Stimulated activated CD4-positive, alpha-beta T cell treated with anti-CD3 and anti-CD28 coated beads, TNF-alpha, amount 100 ng/mL, for 1 hour (primary cell): ENCODE data around the gene SEMA4D.
"Not testable (repeated sequence)": the region's sequence is repeated elsewhere in the genome, so short reads cannot be mapped to it uniquely, and the experiment has no call there.

Source experiments
- DNase-seq, 3 donors: peaks; one replicate each; pipeline ENCODE4 v3.0.0-alpha.2; 2020; ENCODE audit warnings: low read depth in 3 of 3, low spot score in 1 of 3

The SEMA4D gene

DNA sequence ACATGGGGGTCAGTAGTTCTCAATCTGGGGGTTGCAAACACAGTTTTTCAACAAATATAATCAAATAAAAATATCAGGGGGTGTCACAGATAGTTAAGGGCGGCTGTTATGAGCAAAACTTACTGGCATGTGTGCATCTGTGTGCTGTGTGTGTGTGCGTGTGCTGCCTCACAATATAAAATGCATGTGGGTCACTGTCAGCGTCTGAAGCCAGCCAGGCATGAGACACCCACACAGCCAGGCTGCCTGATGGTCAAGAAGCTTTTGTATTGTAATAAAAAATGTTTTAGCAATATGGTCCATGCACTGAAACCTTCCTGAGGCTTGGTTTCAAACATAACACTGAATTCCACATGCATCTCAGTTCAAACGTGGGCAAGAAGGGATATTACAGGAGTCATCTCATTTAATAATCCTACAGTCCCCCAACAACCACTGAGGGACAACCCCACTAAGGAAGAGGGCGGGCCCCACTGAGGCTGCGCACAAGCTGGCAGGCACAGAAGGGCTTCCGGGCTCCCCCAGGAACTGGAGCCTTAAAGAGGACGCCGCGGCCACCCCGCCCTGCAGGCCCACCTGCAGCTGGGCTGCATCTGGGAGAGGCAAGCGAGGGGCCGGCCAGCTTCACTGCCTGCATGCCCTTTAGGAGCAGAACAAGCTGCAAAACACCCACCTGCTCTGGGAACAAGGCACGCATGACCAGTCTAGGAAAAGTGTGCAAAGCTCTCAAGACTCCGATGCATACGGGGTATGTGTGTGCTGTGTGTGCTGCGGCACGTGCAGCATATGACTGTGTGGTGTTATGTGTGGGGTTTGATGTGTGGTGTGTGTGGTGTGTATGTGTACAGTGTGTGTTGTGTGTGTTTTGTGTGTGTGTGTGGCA, 14.1 kb downstream of the SEMA4D start:
- peak in 1 of 3 donors; percentile 41 for DNase-seq

DNA sequence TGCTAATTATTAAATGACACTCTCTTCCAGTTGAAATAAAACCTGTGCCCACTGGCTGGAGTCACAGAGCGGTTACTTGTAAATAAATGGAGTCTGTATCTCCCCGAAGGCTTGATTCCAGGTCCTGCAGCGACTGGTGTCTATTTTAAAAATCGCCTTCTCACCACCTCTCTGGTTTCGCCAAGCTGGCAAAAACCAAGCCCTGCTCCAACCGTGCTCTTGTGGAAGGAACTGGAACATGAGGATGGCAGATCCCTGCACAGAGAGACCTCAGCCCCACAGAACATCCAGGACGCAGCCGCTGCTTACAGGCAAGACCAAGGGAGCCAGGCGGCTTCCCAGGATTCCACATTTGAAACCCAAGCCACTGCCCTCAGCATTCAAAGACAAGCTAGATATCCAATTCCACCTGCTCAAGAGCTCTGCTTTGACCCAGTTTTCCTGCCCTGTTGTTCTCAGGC, 15.0 kb downstream of the SEMA4D start:
- DNase-seq: no peak

DNA sequence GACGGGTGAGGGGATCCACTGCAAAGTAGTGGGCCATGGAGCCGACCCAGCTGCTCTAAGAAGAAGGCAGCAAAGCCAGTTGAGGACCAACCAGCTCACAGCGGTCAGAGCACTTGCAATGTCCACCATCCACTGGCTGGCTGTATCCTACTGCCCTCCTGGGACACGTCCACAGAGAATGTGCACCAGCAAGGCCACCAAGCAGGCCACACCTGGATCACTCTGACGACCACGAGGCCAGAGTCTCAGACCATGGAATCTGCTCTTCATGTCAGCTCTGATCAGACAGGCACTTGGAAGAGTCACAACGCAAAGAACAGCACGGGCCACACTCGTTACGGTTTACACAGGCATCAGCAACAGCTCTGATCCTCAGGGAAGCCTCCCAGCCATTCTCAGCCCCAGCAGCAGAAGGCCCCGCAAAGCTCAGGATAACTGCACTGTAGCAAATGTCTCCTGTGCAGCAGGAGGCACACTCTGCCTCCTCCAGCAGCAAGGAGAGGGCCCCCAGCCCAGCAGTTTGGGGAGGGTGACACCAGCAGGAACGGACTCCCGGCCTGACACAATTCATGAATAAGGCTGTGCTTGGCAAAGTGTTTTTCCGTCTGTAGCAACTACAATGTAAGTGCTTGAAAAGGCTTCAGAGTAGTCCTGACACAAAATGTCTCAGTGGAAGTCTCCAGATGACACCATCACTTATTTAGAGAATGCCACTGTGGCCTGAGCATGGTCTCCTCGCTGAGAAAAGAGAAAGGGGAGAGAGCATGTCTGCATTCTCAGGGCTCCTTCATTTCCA, 15.7 kb downstream of the SEMA4D start:
- DNase-seq: no peak

DNA sequence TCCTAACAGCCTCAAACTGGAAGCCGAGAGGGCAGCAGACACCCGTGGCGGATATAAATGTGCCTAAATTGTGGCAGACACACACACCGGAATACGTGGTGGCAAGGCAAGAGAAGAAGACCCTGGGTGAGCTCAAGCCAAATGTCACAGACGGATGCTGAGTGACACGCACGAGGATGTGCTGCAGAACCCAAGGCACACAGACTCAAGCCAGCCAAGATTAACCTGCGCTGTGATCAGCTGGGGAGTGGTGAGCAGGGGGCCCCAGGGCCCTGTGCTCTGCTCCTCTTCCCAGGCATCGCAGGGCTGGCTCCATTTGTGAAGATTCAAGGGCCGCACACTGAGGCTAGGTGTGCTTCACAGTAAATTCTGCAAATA, 16.4 kb downstream of the SEMA4D start:
- DNase-seq: no peak

DNA sequence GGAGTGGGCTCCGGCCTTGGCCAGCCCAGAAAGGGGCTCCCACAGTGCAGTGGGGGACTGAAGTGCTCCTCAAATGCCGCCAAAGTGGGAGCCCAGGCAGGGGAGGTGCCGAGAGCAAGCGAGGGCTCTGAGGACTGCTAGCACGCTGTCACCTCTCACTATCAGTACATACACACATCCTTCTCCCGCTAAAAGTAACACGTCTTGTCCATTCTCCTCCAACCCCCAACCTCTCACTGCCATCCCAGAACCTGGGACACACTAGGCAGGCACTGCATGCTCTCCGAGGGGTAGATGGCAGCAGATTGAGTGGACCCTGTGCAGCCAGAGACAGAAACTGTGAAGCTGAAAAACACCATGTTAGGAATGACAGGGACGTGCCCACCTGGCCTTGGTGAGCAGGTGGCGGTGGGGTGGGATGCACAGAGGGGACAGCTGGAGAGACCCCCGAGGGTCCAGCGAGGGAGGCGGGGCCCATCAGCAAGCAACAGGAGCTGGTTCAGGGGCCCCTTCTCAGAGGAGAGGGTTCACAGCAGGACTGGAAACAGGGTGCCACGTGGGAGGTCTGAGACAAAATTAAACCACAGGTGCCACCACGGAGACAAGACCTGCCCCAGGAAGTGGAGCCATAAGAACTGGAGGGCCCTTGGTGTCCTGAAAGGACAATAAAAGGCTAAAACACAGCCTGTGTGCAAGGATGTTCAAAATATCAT, 16.9 kb downstream of the SEMA4D start:
- DNase-seq: no peak

DNA sequence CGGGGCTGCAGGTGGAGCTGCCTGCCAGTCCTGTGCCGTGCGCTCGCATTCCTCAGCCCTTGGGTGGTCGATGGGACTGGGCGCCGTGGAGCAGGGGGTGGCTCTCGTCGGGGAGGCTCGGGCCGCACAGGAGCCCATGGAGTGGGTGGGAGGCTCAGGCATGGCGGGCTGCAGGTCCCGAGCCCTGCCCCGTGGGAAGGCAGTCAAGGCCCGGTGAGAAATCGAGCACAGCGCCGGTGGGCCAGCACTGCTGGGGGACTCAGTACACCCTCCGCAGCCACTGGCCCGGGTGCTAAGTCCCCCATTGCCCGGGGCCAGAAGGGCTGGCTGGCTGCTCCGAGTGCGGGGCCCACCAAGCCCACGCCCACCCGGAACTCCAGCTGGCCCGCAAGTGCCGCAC, 17.5 kb downstream of the SEMA4D start:
- DNase-seq: not testable (repeated sequence)

DNA sequence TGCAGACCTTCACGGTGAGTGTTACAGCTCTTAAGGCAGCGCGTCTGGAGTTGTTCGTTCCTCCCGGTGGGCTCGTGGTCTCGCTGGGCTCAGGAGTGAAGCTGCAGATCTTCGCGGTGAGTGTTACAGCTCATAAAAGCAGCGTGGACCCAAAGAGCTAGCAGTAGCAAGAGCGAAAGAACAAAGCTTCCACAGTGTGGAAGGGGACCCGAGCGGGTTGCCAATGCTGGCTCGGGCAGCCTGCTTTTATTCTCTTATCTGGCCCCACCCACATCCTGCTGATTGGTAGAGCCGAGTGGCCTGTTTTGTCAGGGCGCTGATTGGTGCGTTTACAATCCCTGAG, 18.3 kb downstream of the SEMA4D start:
- DNase-seq: not testable (repeated sequence)

DNA sequence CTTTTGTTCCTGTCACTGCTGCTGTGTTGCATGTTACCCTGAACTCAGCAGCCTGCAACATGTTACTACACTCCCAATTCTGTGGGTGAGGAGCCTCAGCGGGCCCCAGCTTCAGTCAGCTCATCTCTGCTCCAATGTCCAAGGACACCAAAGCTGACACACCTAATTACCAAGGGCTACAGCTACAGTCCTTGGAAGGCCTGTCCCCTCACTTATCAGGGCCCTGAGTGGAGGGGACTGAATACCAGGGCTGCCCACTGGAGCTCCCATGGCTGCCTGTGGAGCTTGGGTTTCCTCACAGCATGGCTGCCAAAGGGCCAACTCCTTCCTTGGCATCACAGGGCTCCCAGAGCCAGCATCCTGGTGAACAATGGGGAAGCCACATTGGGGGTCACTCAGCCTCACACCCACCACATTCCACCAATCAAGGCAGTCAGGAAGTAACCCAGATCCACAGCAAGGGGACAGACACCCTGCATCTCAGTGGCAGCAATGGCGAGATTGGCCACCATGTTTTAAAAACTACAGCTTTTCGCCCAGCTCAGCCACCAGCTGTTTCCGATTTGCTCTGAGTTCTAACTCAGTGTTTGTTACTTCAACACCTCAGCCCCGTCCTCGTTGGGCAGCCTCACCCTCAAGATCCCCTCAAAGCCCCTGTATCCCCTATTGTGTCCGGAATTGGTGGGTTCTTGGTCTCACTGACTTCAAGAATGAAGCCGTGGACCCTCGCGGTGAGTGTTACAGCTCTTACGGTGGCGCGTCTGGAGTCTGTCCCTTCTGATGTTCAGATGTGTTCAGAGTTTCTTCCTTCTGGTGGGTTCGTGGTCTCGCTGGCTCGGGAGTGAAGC, 18.9 kb downstream of the SEMA4D start:
- DNase-seq: no peak

DNA sequence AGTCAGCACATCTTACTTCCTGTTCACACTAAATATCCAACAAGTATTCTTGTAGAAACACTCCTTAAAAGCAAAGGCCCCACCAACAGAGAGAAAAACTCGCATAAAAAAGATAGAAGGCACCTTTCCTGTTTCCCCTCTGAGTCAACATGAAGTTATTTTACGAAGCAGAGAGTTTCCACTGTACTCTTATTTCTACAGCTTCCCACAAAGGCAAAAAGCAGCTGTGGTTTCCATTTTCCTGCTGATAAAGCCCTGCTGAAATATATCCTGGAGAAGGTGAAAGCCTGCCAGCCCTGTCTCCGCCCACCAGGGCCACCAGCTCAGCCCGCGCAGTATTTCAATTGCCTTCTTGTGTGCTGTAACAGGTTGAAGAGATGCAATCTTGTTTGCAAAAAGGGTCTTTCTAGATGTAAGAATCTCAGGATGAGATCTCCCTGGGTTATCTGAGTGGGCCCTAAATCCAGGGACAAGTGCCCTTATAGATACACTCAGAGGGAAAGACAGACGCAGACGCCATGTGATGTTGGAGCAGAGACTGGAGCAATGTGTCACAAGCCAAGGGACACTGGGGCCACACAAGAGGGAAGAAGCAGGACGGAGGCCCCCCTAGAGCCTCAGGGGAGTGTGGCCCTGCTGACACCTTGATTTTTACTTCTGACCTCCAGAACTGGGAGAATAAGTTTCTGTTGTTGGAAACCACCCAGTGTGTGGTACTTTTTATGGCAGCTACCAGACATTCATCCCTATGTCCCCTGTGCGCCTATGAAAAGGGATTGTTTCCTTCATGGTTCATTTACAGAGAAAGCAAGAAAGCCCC, 19.9 kb downstream of the SEMA4D start:
- peak in 1 of 3 donors; percentile 50 for DNase-seq

DNA sequence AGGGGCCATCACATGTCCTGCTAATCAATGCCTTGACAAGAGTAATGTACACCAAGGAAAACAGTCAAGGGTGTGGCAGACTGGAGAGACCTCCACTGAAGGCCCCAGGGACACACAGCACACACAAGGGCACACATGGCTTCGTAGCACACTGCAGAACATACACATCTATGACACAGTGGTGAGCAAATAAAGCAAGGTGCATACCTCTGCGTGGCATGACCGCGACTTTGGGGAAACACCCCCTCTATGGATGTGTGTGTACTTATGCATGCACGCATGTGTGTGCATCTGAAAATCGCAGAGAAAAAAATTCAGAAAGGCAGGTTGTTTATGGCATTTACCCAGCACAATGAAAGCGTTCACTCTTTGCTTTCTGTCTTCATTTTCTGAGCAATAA, 20.5 kb downstream of the SEMA4D start:
- DNase-seq: no peak

DNA sequence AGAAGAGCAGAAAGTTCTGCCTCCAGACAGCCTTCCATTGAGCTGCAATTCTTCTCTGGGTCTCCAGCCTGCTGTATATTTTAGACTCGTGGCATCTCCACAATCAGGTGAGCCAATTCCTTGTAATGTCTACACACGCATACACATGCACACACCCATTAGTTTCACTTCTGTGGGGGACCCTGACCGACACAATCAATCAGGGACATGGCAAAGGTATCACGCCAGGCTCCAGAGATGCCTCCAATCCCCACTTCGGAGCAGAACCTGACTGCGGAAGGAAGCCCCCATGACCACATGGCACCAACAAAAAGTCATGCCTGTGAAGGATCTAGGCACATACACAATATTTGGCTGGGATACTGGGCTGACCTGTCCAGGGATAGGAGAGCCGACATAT, 21.4 kb downstream of the SEMA4D start:
- no peak for DNase-seq

DNA sequence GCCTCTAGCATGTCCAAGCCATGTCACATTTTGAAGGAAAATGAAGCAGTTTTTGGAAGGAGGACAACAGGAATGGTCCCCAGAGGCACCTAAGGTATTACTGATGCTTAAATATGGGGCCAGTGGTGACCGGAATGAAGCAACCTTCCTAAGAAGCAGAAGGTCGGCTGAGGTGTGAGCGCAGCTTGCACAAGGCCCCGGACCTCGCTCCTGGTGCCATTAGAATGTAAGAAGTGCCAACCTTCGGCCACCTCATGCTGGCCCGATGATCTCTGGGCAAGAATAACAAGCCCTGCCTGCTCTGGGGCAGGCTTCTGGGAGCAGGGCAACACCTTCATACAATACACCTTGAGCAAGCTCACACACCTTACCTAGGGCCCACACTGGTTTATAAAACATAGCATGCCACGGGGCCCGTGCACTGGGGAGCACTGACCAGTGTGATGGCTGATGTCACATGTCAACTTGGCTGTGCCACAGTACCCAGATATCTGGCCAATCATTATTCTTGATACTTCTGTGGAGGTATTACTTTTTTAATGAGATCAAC, 21.9 kb downstream of the SEMA4D start:
- no peak for DNase-seq

DNA sequence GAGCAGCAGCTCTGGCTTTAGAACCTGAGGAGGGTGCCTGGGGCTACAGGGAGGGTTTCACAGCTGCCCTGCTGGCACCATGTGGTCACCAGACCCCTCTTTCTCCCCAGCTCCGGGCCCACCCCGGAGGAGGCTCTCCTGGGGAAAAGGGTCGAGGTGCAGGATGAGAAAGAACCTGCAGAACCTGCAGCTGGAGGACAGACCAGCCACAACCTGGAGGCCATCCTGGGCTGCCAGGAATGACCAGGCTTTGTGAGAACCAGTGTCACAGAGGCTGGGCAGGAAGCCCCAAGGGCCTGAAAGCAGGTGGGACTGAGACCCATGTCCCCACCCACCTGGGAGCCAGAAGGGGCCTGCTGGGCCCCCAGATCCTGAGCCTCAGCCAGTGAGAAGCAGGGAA, 23.0 kb downstream of the SEMA4D start:
- no peak for DNase-seq

DNA sequence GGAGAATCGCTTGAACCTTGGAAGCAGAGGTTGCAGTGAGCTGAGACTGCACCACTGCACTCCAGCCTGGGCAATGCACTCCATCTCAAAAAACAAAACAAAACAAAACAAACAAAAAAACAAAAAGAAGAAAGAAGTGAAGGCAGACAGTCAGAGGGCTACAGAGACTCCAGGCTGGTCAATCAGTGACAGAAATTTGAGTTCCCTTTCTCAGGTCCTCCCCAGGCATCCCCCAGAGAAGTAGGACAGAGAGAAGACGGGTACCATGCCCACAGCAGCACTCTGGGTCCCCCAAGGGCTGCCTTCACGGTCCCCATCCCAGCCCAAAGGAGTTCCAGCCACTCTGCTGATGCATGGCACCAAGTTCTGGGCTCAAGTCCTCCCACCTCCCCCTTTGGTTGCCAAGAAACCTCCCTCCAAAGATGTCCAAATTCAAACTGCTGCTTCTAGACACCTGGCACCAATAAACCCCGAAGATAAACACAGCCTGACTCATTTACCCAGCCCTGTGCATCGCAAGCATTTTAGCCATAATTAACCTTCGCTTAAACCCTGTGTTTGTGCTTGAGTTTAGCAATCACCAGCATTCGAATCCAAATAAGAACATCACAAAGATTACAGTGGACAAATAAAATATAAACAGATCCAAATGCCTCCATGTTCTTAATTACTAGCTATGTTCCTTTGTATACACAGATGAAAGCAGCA, 24.0 kb downstream of the SEMA4D start:
- no peak for DNase-seq

DNA sequence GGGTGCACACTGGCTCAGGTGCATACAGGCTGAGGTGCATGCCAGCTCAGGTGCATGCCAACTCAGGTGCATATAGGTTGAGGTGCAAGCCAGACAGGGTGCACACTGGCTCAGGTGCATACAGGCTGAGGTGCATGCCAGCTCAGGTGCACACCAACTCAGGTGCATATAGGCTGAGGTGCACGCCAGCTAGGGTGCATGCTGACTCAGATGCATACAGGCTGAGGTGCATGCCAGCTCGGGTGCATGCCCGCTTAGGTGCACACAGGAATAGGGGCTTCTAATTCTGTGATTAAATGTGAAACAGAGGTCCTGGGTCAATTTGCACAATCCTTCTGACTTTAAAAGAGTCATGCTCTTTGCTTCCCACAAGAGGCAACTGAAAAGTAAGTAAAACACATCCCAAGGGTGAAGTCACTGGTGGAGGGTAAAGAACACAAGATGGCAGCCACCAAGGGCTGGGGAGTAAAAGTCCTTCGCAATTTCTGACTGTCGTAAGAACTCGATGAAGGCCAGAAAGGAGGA, 26.1 kb downstream of the SEMA4D start:
- DNase-seq: not testable (repeated sequence)

DNA sequence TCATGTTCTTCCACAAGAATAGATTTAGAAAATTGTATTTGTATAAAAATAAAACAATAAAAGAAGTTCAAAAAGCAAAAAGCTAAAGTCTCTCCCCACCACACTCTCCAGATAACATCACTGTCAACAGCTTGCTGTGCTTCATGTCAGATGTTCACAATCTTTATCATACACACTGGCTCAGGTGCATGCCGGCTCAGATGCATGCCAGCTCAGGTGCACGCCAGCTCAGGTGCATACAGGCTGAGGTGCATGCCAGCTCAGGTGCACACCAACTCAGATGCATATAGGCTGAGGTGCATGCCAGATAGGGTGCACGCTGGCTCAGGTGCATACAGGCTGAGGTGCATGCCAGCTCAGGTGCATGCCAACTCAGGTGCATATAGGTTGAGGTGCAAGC, 26.5 kb downstream of the SEMA4D start:
- no peak for DNase-seq

DNA sequence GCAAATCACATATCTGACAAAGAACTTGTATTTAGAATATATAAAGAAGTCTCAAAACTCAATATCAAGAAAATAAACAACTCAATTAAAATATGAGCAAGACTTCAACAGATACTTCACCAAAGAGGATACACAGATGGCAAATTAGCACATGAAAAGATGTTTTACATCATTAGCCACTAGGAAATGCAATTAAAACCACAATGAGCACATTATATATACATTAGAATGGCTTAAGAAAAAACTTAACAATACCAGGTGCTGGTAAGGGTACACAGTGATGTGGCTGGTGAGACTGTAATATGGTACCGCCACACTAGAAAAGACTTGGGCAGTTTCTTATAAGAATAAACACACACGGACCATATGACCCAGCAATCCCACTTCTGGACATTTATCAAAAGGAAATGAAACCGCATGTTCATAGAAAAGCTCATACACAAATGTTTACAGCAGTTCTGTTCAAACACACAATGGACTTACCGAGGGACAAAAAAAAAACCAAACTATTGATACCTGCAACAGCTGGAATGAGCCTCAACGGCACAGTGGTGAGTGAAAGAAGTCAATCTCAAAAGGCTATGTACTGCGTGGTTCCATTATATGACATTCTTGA, 27.6 kb downstream of the SEMA4D start:
- no peak for DNase-seq

DNA sequence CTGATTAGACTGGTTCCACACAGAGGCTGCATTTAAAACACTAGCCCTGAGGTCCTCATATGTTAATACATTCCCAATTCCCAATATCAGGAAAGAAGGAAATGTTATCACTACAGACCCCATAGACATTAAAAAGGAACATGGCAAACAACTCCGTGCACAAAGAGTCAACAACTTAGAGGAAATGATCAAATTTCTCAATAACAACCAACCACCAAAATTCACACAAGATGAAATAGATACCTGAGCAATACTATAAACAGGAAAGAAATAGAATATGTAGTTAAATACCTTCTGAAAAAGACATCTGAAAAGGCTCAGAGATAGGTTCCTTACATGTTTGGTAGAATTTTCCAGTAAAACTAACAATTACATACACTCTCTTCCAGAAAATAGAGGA, 28.9 kb downstream of the SEMA4D start:
- DNase-seq: no peak
